Osteoblast (primary cell): ENCODE measurements around the gene RNPC3. TPM values are rescaled to one million over a fixed set of nuclear protein-coding genes. Genes with fewer than 3 reads are reported as not detected.

ENCODE experiments used
- DNase-seq: peaks from one replicate; pipeline ENCODE4 v3.0.0; 2011; ENCODE audit warnings: low spot score, mixed read lengths; ENCODE audit not compliant: insufficient read length; ENCODE audit errors: missing footprints
- H2AFZ ChIP-seq: 2 replicates; pipeline ENCODE4 v1.6.0; 2011; ENCODE audit warnings: mild to moderate bottlenecking, low read length
- H3K27ac ChIP-seq: 2 replicates; pipeline ENCODE4 v1.5.1; 2011; ENCODE audit warnings: mild to moderate bottlenecking, low read depth, low read length, moderate library complexity
- H3K27me3 ChIP-seq: 2 replicates; pipeline ENCODE4 v1.6.0; 2012; ENCODE audit warnings: mild to moderate bottlenecking, control low read depth, inconsistent platforms, low read length, moderate library complexity; ENCODE audit not compliant: insufficient read depth
- H3K36me3 ChIP-seq: 2 replicates; pipeline ENCODE4 v1.5.1; 2011; ENCODE audit warnings: mild to moderate bottlenecking, low read length, control low read depth, moderate library complexity; ENCODE audit not compliant: insufficient read depth
- H3K4me1 ChIP-seq: 2 replicates; pipeline ENCODE4 v1.5.1; 2011; ENCODE audit warnings: mild to moderate bottlenecking, low read length, control low read depth, moderate library complexity; ENCODE audit not compliant: insufficient read depth
- H3K4me2 ChIP-seq: 2 replicates; pipeline ENCODE4 v1.6.0; 2011; ENCODE audit warnings: mild to moderate bottlenecking, low read length; ENCODE audit not compliant: insufficient read depth
- H3K4me3 ChIP-seq: fragments of 200-600 bp; sonication (generic); 3 replicates; pipeline ENCODE4 v1.5.1; 2012; ENCODE audit warnings: mild to moderate bottlenecking, low read length, inconsistent platforms; ENCODE audit not compliant: insufficient read depth
- H3K79me2 ChIP-seq: 2 replicates; pipeline ENCODE4 v1.6.0; 2012; ENCODE audit warnings: mild to moderate bottlenecking, low read length, control low read depth, inconsistent platforms; ENCODE audit not compliant: insufficient read depth
- H3K9me3 ChIP-seq: 2 replicates; pipeline ENCODE4 v1.5.1; 2011; ENCODE audit warnings: low read depth, low read length, control low read depth
- H4K20me1 ChIP-seq: 2 replicates; pipeline ENCODE4 v1.6.0; 2012; ENCODE audit warnings: mild to moderate bottlenecking, low read length, control low read depth; ENCODE audit not compliant: insufficient read depth
- CTCF ChIP-seq: IDR thresholded peaks from 2 replicates; pipeline ENCODE4 v1.5.1; 2011; ENCODE audit warnings: mild to moderate bottlenecking, low read depth, low read length, moderate library complexity; ENCODE audit errors: extremely low read depth
- total RNA-seq: library from RNA; depleted of rRNA; stranded (reverse); fragments of >200 nt; gene quantifications from 2 replicates; pipeline ENCODE4 v1.2.3, GENCODE V29; 2012

RNPC3 gene
- 18.5 and 23.3 TPM in 2 replicates for total RNA-seq

- Histone ChIP-seq H3K36me3 (no peaks in the 10 kb centered on the region), H3K4me2 (peak within 1 kb of the TSS; percentile 97), H3K4me1 (peaks cover 19% of the 10 kb centered on the region), H3K79me2 (peaks cover 46% of the 10 kb centered on the region), H3K9me3 (no peaks in the 10 kb centered on the region), H3K4me3 (peak within 1 kb of the TSS; percentile 98), H3K27me3 (no peaks in the 10 kb centered on the region), H3K27ac (peak within 1 kb of the TSS; percentile 97), H2AFZ (peak within 1 kb of the TSS; percentile 100), H4K20me1 (peaks cover 5% of the 10 kb centered on the region)
- TF ChIP-seq CTCF = no peak
- DNase-seq = peak; percentile 92
Observed at GRCh38 chr1:103525607-103526507, at the start of gene RNPC3. Gene RNPC3 (plus strand): TSS chr1:103525699. CDS start chr1:103526071, 372 bp downstream.

- no peak for TF ChIP-seq CTCF
- H3K9me3 ChIP-seq = no peaks in the 10 kb centered on the region
- H3K79me2 ChIP-seq = no peaks in the 10 kb centered on the region
- H3K4me1 ChIP-seq = no peaks in the 10 kb centered on the region
- H3K4me2 ChIP-seq = no peak overlapping the region
- H3K36me3 ChIP-seq = no peaks in the 10 kb centered on the region
- H3K27ac ChIP-seq = no peak overlapping the region
- no peak for DNase-seq
- H3K4me3 ChIP-seq = no peak overlapping the region
- H3K27me3 ChIP-seq = no peaks in the 10 kb centered on the region
- H2AFZ ChIP-seq = no peak overlapping the region
- H4K20me1 ChIP-seq = no peaks in the 10 kb centered on the region
Observed at GRCh38 chr1:103477101-103477500, 48.4 kb upstream of the RNPC3 start.

GRCh38 chr1:103489935-103490334, 35.6 kb upstream of the RNPC3 start:
- H3K79me2 ChIP-seq = no peaks in the 10 kb centered on the region
- no peak overlapping the region for H3K27ac ChIP-seq
- H3K27me3 ChIP-seq = no peaks in the 10 kb centered on the region
- H3K9me3 ChIP-seq = no peaks in the 10 kb centered on the region
- TF ChIP-seq CTCF = no peak
- no peak overlapping the region for H3K4me2 ChIP-seq
- H3K36me3 ChIP-seq = no peaks in the 10 kb centered on the region
- H3K4me1 ChIP-seq = no peaks in the 10 kb centered on the region
- no peak for DNase-seq
- H4K20me1 ChIP-seq = no peaks in the 10 kb centered on the region
- no peak overlapping the region for H3K4me3 ChIP-seq
- H2AFZ ChIP-seq = no peak overlapping the region

GRCh38 chr1:103492003-103492625, 33.4 kb upstream of the RNPC3 start:
- Histone ChIP-seq H3K9me3 (no peaks in the 10 kb centered on the region), H2AFZ (no peak overlapping the region), H3K36me3 (no peaks in the 10 kb centered on the region), H3K4me2 (no peak overlapping the region), H3K4me1 (no peaks in the 10 kb centered on the region), H3K79me2 (no peaks in the 10 kb centered on the region), H3K4me3 (no peak overlapping the region), H4K20me1 (no peaks in the 10 kb centered on the region), H3K27me3 (no peaks in the 10 kb centered on the region), H3K27ac (no peak overlapping the region)
- no peak for TF ChIP-seq CTCF
- no peak for DNase-seq
